Measurements from ENCODE around the gene SCIMP.

GRCh38 chr17:5181509-5182305, 53.0 kb downstream of the SCIMP start:
- TF ChIP-seq POLR2A (IDR thresholded peaks at IDR 0.05), result no peak
- TF ChIP-seq, protein P1, sequence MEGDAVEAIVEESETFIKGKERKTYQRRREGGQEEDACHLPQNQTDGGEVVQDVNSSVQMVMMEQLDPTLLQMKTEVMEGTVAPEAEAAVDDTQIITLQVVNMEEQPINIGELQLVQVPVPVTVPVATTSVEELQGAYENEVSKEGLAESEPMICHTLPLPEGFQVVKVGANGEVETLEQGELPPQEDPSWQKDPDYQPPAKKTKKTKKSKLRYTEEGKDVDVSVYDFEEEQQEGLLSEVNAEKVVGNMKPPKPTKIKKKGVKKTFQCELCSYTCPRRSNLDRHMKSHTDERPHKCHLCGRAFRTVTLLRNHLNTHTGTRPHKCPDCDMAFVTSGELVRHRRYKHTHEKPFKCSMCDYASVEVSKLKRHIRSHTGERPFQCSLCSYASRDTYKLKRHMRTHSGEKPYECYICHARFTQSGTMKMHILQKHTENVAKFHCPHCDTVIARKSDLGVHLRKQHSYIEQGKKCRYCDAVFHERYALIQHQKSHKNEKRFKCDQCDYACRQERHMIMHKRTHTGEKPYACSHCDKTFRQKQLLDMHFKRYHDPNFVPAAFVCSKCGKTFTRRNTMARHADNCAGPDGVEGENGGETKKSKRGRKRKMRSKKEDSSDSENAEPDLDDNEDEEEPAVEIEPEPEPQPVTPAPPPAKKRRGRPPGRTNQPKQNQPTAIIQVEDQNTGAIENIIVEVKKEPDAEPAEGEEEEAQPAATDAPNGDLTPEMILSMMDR (IDR thresholded peaks at IDR 0.05 in 4 of 5, conservative IDR thresholded peaks at IDR 0.05 in 1 of 5), result no peak

Measured in gastrocnemius medialis (tissue), 4 donors.